Body of pancreas (tissue), 4 donors: ENCODE data around the gene LYZL4. TPM values are rescaled to one million over a fixed set of nuclear protein-coding genes. Genes with fewer than 3 reads are reported as not detected.

Experiments used
- ATAC-seq: fragments of 150-250 bp; one replicate; pipeline ENCODE4 v1.9.1; 2016
- DNase-seq, 4 donors: peaks; one replicate each; pipeline ENCODE4 v3.0.0-alpha.2; 2019
- H3K27ac ChIP-seq, 4 donors: fragments of 200-600 bp; sonication (generic); 1 replicate in 3 of 4; 2 replicates in 1 of 4; pipeline versions ENCODE4 v1.5.1 to v1.6.1; 2016 to 2019; ENCODE audit warnings: mild to moderate bottlenecking in 1 of 4, mixed read lengths in 1 of 4, moderate library complexity in 1 of 4
- H3K27me3 ChIP-seq, 2 donors: fragments of 200-600 bp; sonication (generic); one replicate each; pipeline ENCODE4 v1.6.0; 2016; ENCODE audit warnings: mild to moderate bottlenecking in 1 of 2
- H3K36me3 ChIP-seq, 2 donors: fragments of 200-600 bp; sonication (generic); replicated peaks in 1 of 2; 2 replicates each; pipeline ENCODE4 v1.5.1; 2016; ENCODE audit warnings: low read depth in 2 of 2; ENCODE audit not compliant: insufficient read depth in 1 of 2
- H3K4me1 ChIP-seq: fragments of 200-600 bp; sonication (generic); one replicate; pipeline ENCODE4 v1.6.0; 2016
- H3K4me3 ChIP-seq, 2 donors: fragments of 200-600 bp; sonication (generic); 1 replicate in 1 of 2; 2 replicates in 1 of 2; pipeline ENCODE4 v1.5.1; 2016 to 2019
- H3K9me3 ChIP-seq, 3 donors: fragments of 200-600 bp; sonication (generic); 1 replicate in 2 of 3; 2 replicates in 1 of 3; pipeline ENCODE4 v1.5.1; 2016
- CTCF ChIP-seq, 7 experiments: fragments of 450-650 bp in 4 of 7; fragments of 200-600 bp in 3 of 7; sonication (generic) in 3 of 7; IDR thresholded peaks; one replicate each; pipeline ENCODE4 v1.5.1; 2016 to 2019; ENCODE audit warnings: antibody characterized with exemption in 7 of 7
- POLR2A ChIP-seq, 3 donors: fragments of 450-650 bp; IDR thresholded peaks; one replicate each; pipeline ENCODE4 v1.6.1; 2016; ENCODE audit warnings: antibody characterized with exemption in 3 of 3, mild to moderate bottlenecking in 2 of 3
- WGBS, 2 donors: methylation state at CpG; one replicate each; pipeline ENCODE4 v1.1.5; 2017; 5-methylcytosine and 5-hydroxymethylcytosine counted together
- intact Hi-C: fragments of 100-400 bp; cut with DNase I; formaldehyde crosslinking; loops from one replicate; pipeline ENCODE4 v1.15.1; 2023
- total RNA-seq, 2 donors: library from RNA; depleted of rRNA; stranded (reverse); fragments of >200 nt; gene quantifications; one replicate each; pipeline ENCODE4 v1.1.0, GENCODE V29; 2016

LYZL4 gene
- total RNA-seq, 2 donors from 2014 or later, result not detected

- no peaks in the 10 kb centered on the region for H3K36me3 ChIP-seq
- no peak overlapping the region for H3K27ac ChIP-seq
- no peaks in the 10 kb centered on the region for H3K4me1 ChIP-seq
- H3K27me3 ChIP-seq, result no peaks in the 10 kb centered on the region
- H3K4me3 ChIP-seq, result no peak overlapping the region
- TF ChIP-seq POLR2A (IDR thresholded peaks at IDR 0.05) (no peak), CTCF (IDR thresholded peaks at IDR 0.05) (no peak)
- ATAC-seq (no peak), DNase-seq (no peak)
- H3K9me3 ChIP-seq, result no peaks in the 10 kb centered on the region
- intact Hi-C loops, result no loop called here
- WGBS, 2 donors, result 41 to 47% methylated on average over 2 of the region's 2 CpGs
Measured at GRCh38 chr3:42408156-42408555, 2.3 kb downstream of the LYZL4 start.

- TF ChIP-seq POLR2A (IDR thresholded peaks at IDR 0.05) (no peak), CTCF (IDR thresholded peaks at IDR 0.05) (no peak)
- 74 to 83% methylated on average over 13 to 14 of the region's 14 CpGs for WGBS, 2 donors
- H3K4me1 ChIP-seq, result no peaks in the 10 kb centered on the region
- no peak overlapping the region for H3K4me3 ChIP-seq
- no peak overlapping the region for H3K27ac ChIP-seq
- no peak for ATAC-seq
- no peaks in the 10 kb centered on the region for H3K9me3 ChIP-seq
- intact Hi-C loops, result no loop called here
- DNase-seq, result no peak
- H3K36me3 ChIP-seq, result no peaks in the 10 kb centered on the region
- H3K27me3 ChIP-seq, result no peaks in the 10 kb centered on the region
Measured at GRCh38 chr3:42406727-42407450, 3.5 kb downstream of the LYZL4 start.

- H3K27ac ChIP-seq, result no peak overlapping the region
- intact Hi-C loops, result no loop called here
- 73 to 80% methylated on average over 7 of the region's 7 CpGs for WGBS, 2 donors
- TF ChIP-seq POLR2A (IDR thresholded peaks at IDR 0.05), result no peak
- TF ChIP-seq CTCF (IDR thresholded peaks at IDR 0.05), result no peak
- no peak overlapping the region for H3K4me3 ChIP-seq
- H3K4me1 ChIP-seq, result no peaks in the 10 kb centered on the region
- no peaks in the 10 kb centered on the region for H3K9me3 ChIP-seq
- H3K36me3 ChIP-seq, result no peaks in the 10 kb centered on the region
- no peak for DNase-seq
- no peaks in the 10 kb centered on the region for H3K27me3 ChIP-seq
- ATAC-seq, result no peak
Measured at GRCh38 chr3:42405857-42406256, 4.6 kb downstream of the LYZL4 start.

GRCh38 chr3:42403737-42404136 is 6.7 kb downstream of the LYZL4 start:
- WGBS, 2 donors, result 60 to 68% methylated on average over 3 of the region's 3 CpGs
- H3K9me3 ChIP-seq, result no peaks in the 10 kb centered on the region
- no peaks in the 10 kb centered on the region for H3K4me1 ChIP-seq
- no peaks in the 10 kb centered on the region for H3K36me3 ChIP-seq
- ATAC-seq, result no peak
- no peak overlapping the region for H3K27ac ChIP-seq
- H3K27me3 ChIP-seq, result no peaks in the 10 kb centered on the region
- intact Hi-C loops, result no loop called here
- H3K4me3 ChIP-seq, result no peak overlapping the region
- DNase-seq, result no peak
- no peak for TF ChIP-seq CTCF (IDR thresholded peaks at IDR 0.05)
- TF ChIP-seq POLR2A (IDR thresholded peaks at IDR 0.05), result no peak
